IMR-90 (cell line): ENCODE measurements around the gene RFXANK.

Experiments
- CEBPB ChIP-seq: IDR thresholded peaks from 2 replicates; pipeline ENCODE4 v1.6.1; 2012; ENCODE audit warnings: low read depth, low read length, improper control_type of control experiment
- CHD1 ChIP-seq: IDR thresholded peaks from 2 replicates; pipeline ENCODE4 v1.6.1; 2012; ENCODE audit warnings: low read depth, low read length, improper control_type of control experiment
- CTCF ChIP-seq: conservative IDR thresholded peaks from 2 replicates; pipeline ENCODE4 v1.5.1; 2012; ENCODE audit warnings: mild to moderate bottlenecking, low read depth, low read length, improper control_type of control experiment
- MAZ ChIP-seq: IDR thresholded peaks from 2 replicates; pipeline ENCODE4 v1.6.1; 2012; ENCODE audit warnings: low read depth, mild to moderate bottlenecking, low read length, improper control_type of control experiment, moderate library complexity, borderline replicate concordance
- POLR2A ChIP-seq: IDR thresholded peaks from 2 replicates; pipeline ENCODE4 v1.6.1; 2012; ENCODE audit warnings: mild to moderate bottlenecking, low read depth, low read length
- RCOR1 ChIP-seq: IDR thresholded peaks from 2 replicates; pipeline ENCODE4 v1.6.1; 2012; ENCODE audit warnings: mild to moderate bottlenecking, low read length, improper control_type of control experiment; ENCODE audit not compliant: insufficient replicate concordance
- TF ChIP-seq, protein P1 (sequence below): fragments of 150-350 bp; IDR thresholded peaks from 2 replicates; pipeline ENCODE4 v1.6.1; 2016; ENCODE audit warnings: low read depth, mild to moderate bottlenecking, low read length, moderate library complexity, borderline replicate concordance

DNA sequence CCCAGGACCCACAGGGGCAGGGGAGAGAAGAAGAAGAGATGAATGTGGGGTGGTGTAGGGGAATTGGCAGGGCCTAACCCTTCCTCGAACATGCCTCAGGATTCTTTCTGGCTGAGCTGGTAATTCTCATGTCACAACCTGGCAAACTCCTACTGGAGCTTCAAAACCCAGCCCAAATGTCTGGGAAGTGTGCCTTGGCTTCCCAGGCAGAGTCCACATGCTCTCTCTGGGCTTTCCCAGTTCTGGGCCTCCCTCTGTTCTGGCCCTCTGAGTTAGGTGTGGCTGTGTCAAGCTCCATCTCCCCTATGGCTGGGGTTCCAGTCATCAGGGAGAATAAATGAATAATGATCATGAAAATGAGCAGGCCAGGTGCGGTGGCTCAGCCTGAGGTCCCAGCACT lies 42.6 kb upstream of the RFXANK start:
- TF ChIP-seq CTCF (no peak), RCOR1 (no peak), CEBPB (no peak), POLR2A (no peak), CHD1 (no peak), MAZ (no peak)
- TF ChIP-seq, protein P1, sequence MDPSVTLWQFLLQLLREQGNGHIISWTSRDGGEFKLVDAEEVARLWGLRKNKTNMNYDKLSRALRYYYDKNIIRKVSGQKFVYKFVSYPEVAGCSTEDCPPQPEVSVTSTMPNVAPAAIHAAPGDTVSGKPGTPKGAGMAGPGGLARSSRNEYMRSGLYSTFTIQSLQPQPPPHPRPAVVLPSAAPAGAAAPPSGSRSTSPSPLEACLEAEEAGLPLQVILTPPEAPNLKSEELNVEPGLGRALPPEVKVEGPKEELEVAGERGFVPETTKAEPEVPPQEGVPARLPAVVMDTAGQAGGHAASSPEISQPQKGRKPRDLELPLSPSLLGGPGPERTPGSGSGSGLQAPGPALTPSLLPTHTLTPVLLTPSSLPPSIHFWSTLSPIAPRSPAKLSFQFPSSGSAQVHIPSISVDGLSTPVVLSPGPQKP, result no peak
